KBM-7 (cell line): ENCODE results near the gene COPRS.
"Not testable (repeated sequence)": the region's sequence is repeated elsewhere in the genome, so short reads cannot be mapped to it uniquely, and the experiment has no call there.

ENCODE experiments used
- DNase-seq: peaks from one replicate; pipeline ENCODE4 v3.0.0-alpha.2; 2015
- in situ Hi-C: fragments of 300-500 bp; cut with MboI; formaldehyde crosslinking; loops from 2 replicates; pipeline ENCODE4 v1.14.3; 2020; ENCODE audit warnings: low sequenced_read_pairs, low pct_unique_long_range_greater_than_20kb, mixed read lengths

COPRS gene

GRCh38 chr17:31820691-31821435, 38.2 kb downstream of the COPRS start:
- no peak for DNase-seq
- in situ Hi-C loops, result no loop called here

- in situ Hi-C loops, result no loop called here
- DNase-seq, result no peak
These were observed 39.5 kb downstream of the COPRS start for GRCh38 chr17:31819578-31819977.

GRCh38 chr17:31818863-31819262, 40.2 kb downstream of the COPRS start:
- in situ Hi-C loops, DNase-seq: not testable (repeated sequence)

GRCh38 chr17:31815212-31815730, 43.8 kb downstream of the COPRS start:
- no peak for DNase-seq
- in situ Hi-C loops, result no loop called here

GRCh38 chr17:31811101-31811500, 47.9 kb downstream of the COPRS start:
- in situ Hi-C loops, result no loop called here
- peak; percentile 71 for DNase-seq

- in situ Hi-C loops, DNase-seq: not testable (repeated sequence)
These were observed 49.2 kb downstream of the COPRS start for GRCh38 chr17:31809876-31810275.

- no peak for DNase-seq
- in situ Hi-C loops, result no loop called here
These were observed 50.5 kb downstream of the COPRS start for GRCh38 chr17:31808521-31809050.

GRCh38 chr17:31807846-31808245, 51.2 kb downstream of the COPRS start:
- in situ Hi-C loops, result no loop called here
- DNase-seq, result no peak

- no peak for DNase-seq
- in situ Hi-C loops, result no loop called here
These were observed 52.1 kb downstream of the COPRS start for GRCh38 chr17:31806921-31807320.

- in situ Hi-C loops, result no loop called here
- DNase-seq, result no peak
These were observed 55.4 kb downstream of the COPRS start for GRCh38 chr17:31803494-31804213.

- peak; percentile 82 for DNase-seq
- in situ Hi-C loops, result no loop called here
These were observed 56.5 kb downstream of the COPRS start for GRCh38 chr17:31802502-31802901.
